ENCODE measurements around the gene TNNC2. TPM values are rescaled to one million over a fixed set of nuclear protein-coding genes. Genes with fewer than 3 reads are reported as not detected.

TNNC2 gene
- total and polyA plus RNA-seq, 2 donors from 2014 or later = 1.9 TPM; not detected in 1

- DNase-seq (peak in 1 of 5 donors; percentile 66), FAIRE-seq (no peak)
- Histone ChIP-seq H3K9ac (ENCODE audit: low read length in 3 of 3) (no peak overlapping the region), H3K4me3 (ENCODE audit: low read length in 3 of 3) (no peak overlapping the region), H3K27ac (ENCODE audit: low read depth in 2 of 2, low read length in 2 of 2) (no peak overlapping the region), H3K9me3 (ENCODE audit: control insufficient read depth in 2 of 3, insufficient read depth in 1 of 3, low read length in 3 of 3) (no peaks in the 10 kb centered on the region), H3K27me3 (ENCODE audit: control insufficient read depth, insufficient read depth, low read length) (no peaks in the 10 kb centered on the region), H3K4me1 (ENCODE audit: control insufficient read depth in 2 of 3, insufficient read depth in 2 of 3, low read depth in 1 of 3, low read length in 3 of 3) (peaks cover 0 to 8% (median 0%) of the 10 kb centered on the region in 3 donors), H3K36me3 (ENCODE audit: control insufficient read depth in 2 of 3, insufficient read depth in 3 of 3, low read length in 3 of 3) (peaks cover 0 to 36% (median 14%) of the 10 kb centered on the region in 3 donors)
- intact Hi-C loops (cut with DNase I) = no loop called here
- no peak for TF ChIP-seq CTCF (IDR thresholded peaks at IDR 0.05; ENCODE audit: borderline replicate concordance, extremely low read depth, insufficient read depth)
Measured at GRCh38 chr20:45840700-45841198, 13.6 kb upstream of the TNNC2 start.

- no peaks in the 10 kb centered on the region for H3K9me3 ChIP-seq (ENCODE audit: control insufficient read depth in 2 of 3, insufficient read depth in 1 of 3, low read length in 3 of 3)
- FAIRE-seq (no peak), DNase-seq (no peak)
- intact Hi-C loops (cut with DNase I) = no loop called here
- peaks cover 4 to 16% (median 5%) of the 10 kb centered on the region in 3 donors for H3K4me1 ChIP-seq (ENCODE audit: control insufficient read depth in 2 of 3, insufficient read depth in 2 of 3, low read depth in 1 of 3, low read length in 3 of 3)
- TF ChIP-seq CTCF (IDR thresholded peaks at IDR 0.05; ENCODE audit: borderline replicate concordance, extremely low read depth, insufficient read depth) = no peak
- no peak overlapping the region for H3K9ac ChIP-seq (ENCODE audit: low read length in 3 of 3)
- H3K36me3 ChIP-seq (ENCODE audit: control insufficient read depth in 2 of 3, insufficient read depth in 3 of 3, low read length in 3 of 3) = peaks cover 0 to 10% (median 0%) of the 10 kb centered on the region in 3 donors
- no peak overlapping the region for H3K4me3 ChIP-seq (ENCODE audit: low read length in 3 of 3)
- no peaks in the 10 kb centered on the region for H3K27me3 ChIP-seq (ENCODE audit: control insufficient read depth, insufficient read depth, low read length)
- no peak overlapping the region for H3K27ac ChIP-seq (ENCODE audit: low read depth in 2 of 2, low read length in 2 of 2)
Measured at GRCh38 chr20:45836841-45837240, 9.7 kb upstream of the TNNC2 start.

GRCh38 chr20:45835825-45836224 is 8.7 kb upstream of the TNNC2 start:
- H3K4me3 ChIP-seq (ENCODE audit: low read length in 3 of 3) = no peak overlapping the region
- H3K27me3 ChIP-seq (ENCODE audit: control insufficient read depth, insufficient read depth, low read length) = no peaks in the 10 kb centered on the region
- H3K36me3 ChIP-seq (ENCODE audit: control insufficient read depth in 2 of 3, insufficient read depth in 3 of 3, low read length in 3 of 3) = peaks cover 0 to 8% (median 0%) of the 10 kb centered on the region in 3 donors
- no peak overlapping the region for H3K9ac ChIP-seq (ENCODE audit: low read length in 3 of 3)
- intact Hi-C loops (cut with DNase I) = no loop called here
- peaks cover 4 to 16% (median 5%) of the 10 kb centered on the region in 3 donors for H3K4me1 ChIP-seq (ENCODE audit: control insufficient read depth in 2 of 3, insufficient read depth in 2 of 3, low read depth in 1 of 3, low read length in 3 of 3)
- no peak overlapping the region for H3K27ac ChIP-seq (ENCODE audit: low read depth in 2 of 2, low read length in 2 of 2)
- peak in 1 of 5 donors; percentile 43 for DNase-seq
- TF ChIP-seq CTCF (IDR thresholded peaks at IDR 0.05; ENCODE audit: borderline replicate concordance, extremely low read depth, insufficient read depth) = no peak
- H3K9me3 ChIP-seq (ENCODE audit: control insufficient read depth in 2 of 3, insufficient read depth in 1 of 3, low read length in 3 of 3) = no peaks in the 10 kb centered on the region
- no peak for FAIRE-seq

Measured in kidney (tissue), 14 donors.